Loucy (cell line): ENCODE data around the gene TUBA1B.

ENCODE experiments used
- H2AFZ ChIP-seq: fragments of 200-600 bp; sonication (generic); 2 replicates; pipeline ENCODE4 v1.6.0; 2016; ENCODE audit warnings: antibody characterized with exemption, mild to moderate bottlenecking, low read length, moderate library complexity
- H3F3A ChIP-seq: fragments of 200-600 bp; 2 replicates; pipeline ENCODE4 v1.6.0; 2016; ENCODE audit warnings: antibody characterized with exemption, low read depth, mild to moderate bottlenecking
- H3K27me3 ChIP-seq: fragments of 200-600 bp; sonication (generic); 2 replicates; pipeline ENCODE4 v1.6.1; 2014; ENCODE audit warnings: low read length, mild to moderate bottlenecking; ENCODE audit not compliant: insufficient read depth, poor library complexity, severe bottlenecking
- H3K36me3 ChIP-seq: fragments of 200-600 bp; sonication (generic); 2 replicates; pipeline ENCODE4 v1.6.1; 2016; ENCODE audit warnings: low read length; ENCODE audit not compliant: insufficient read depth
- H3K4me1 ChIP-seq: fragments of 200-600 bp; sonication (generic); 2 replicates; pipeline ENCODE4 v1.5.1; 2014; ENCODE audit warnings: low read length, mild to moderate bottlenecking; ENCODE audit not compliant: insufficient read depth, poor library complexity, severe bottlenecking
- H3K4me2 ChIP-seq: fragments of 200-600 bp; sonication (generic); 2 replicates; pipeline ENCODE4 v1.6.0; 2014; ENCODE audit warnings: antibody characterized with exemption, low read length, low read depth, mild to moderate bottlenecking; ENCODE audit not compliant: poor library complexity, severe bottlenecking
- H3K4me3 ChIP-seq: fragments of 200-600 bp; sonication (generic); 2 replicates; pipeline ENCODE4 v1.5.1; 2014; ENCODE audit warnings: low read length, mild to moderate bottlenecking, mixed read lengths; ENCODE audit not compliant: poor library complexity, severe bottlenecking
- H3K79me2 ChIP-seq: fragments of 200-600 bp; sonication (generic); 2 replicates; pipeline ENCODE4 v1.6.1; 2014; ENCODE audit warnings: low read length; ENCODE audit not compliant: insufficient read depth
- H3K9ac ChIP-seq: fragments of 200-600 bp; sonication (generic); 2 replicates; pipeline ENCODE4 v1.6.0; 2014; ENCODE audit warnings: mild to moderate bottlenecking, low read depth, low read length, moderate library complexity; ENCODE audit not compliant: poor library complexity, severe bottlenecking
- H3K9me2 ChIP-seq: fragments of 200-600 bp; sonication (generic); replicated peaks from 2 replicates; pipeline ENCODE4 v1.6.1; 2016; ENCODE audit warnings: low read depth, low read length, mixed read lengths
- H3K9me3 ChIP-seq: fragments of 200-600 bp; sonication (generic); 2 replicates; pipeline ENCODE4 v1.6.1; 2014; ENCODE audit warnings: mild to moderate bottlenecking, antibody characterized with exemption, low read length, low read depth; ENCODE audit not compliant: insufficient read depth
- H4K20me1 ChIP-seq: fragments of 200-600 bp; sonication (generic); 2 replicates; pipeline ENCODE4 v1.6.0; 2014; ENCODE audit warnings: antibody characterized with exemption, low read length, mild to moderate bottlenecking; ENCODE audit not compliant: insufficient read depth, poor library complexity, severe bottlenecking
- CTCF ChIP-seq: fragments of 200-600 bp; sonication (generic); conservative IDR thresholded peaks from 2 replicates; pipeline ENCODE4 v1.5.1; 2014; ENCODE audit warnings: mild to moderate bottlenecking, antibody characterized with exemption, low read length
- EZH2phosphoT487 ChIP-seq: fragments of 200-600 bp; IDR thresholded peaks from 2 replicates; pipeline ENCODE4 v1.6.1; 2018; ENCODE audit warnings: antibody characterized with exemption, mild to moderate bottlenecking, moderate library complexity, borderline replicate concordance

The TUBA1B gene

GRCh38 chr12:49079793-49080192 is 51.4 kb downstream of the TUBA1B start:
- H3K4me1 ChIP-seq, result no peaks in the 10 kb centered on the region
- no peak overlapping the region for H3K9ac ChIP-seq
- H3K9me3 ChIP-seq, result no peaks in the 10 kb centered on the region
- no peaks in the 10 kb centered on the region for H3K79me2 ChIP-seq
- H3K4me2 ChIP-seq, result no peak overlapping the region
- no peaks in the 10 kb centered on the region for H3K9me2 ChIP-seq
- no peaks in the 10 kb centered on the region for H3F3A ChIP-seq
- TF ChIP-seq CTCF, result no peak
- TF ChIP-seq EZH2phosphoT487, result no peak
- H3K4me3 ChIP-seq, result no peak overlapping the region
- H4K20me1 ChIP-seq, result no peaks in the 10 kb centered on the region
- no peak overlapping the region for H2AFZ ChIP-seq
- no peaks in the 10 kb centered on the region for H3K27me3 ChIP-seq
- H3K36me3 ChIP-seq, result no peaks in the 10 kb centered on the region
